Limb (tissue), 2 donors: ENCODE data around the gene TRIM64.
"Not testable (repeated sequence)": the region's sequence is repeated elsewhere in the genome, so short reads cannot be mapped to it uniquely, and the experiment has no call there.

Source experiments
- DNase-seq, 2 donors: peaks; one replicate each; pipeline ENCODE4 v3.0.0-alpha.2; 2016; ENCODE audit errors: extremely low spot score in 2 of 2

TRIM64 gene, protein sequence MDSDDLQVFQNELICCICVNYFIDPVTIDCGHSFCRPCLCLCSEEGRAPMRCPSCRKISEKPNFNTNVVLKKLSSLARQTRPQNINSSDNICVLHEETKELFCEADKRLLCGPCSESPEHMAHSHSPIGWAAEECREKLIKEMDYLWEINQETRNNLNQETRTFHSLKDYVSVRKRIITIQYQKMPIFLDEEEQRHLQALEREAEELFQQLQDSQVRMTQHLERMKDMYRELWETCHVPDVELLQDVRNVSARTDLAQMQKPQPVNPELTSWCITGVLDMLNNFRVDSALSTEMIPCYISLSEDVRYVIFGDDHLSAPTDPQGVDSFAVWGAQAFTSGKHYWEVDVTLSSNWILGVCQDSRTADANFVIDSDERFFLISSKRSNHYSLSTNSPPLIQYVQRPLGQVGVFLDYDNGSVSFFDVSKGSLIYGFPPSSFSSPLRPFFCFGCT

DNA sequence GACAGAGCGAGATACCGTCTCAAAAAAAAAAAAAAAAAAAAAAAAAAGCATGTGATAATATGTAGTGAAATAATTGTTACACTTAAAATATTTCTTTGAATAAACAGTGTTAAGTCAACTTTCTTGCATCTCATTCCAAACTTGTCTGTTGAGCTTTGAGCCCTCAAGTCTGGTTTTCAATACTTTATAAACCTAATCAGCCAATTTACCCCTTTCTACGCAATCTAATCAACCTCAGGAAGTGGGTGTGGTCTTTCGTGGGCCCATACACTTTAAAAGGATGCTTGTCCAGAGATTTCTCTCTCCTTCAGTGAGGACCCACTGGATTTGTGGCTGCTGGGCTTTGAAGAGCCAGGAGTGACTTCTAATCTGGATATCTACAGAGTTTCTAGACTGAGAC lies at the start of gene TRIM64:
TSS of gene TRIM64 (plus strand) at position 301 of the 400 bp plus-strand sequence. CDS start 2,467 bp downstream, outside the sequence.
- DNase-seq: not testable (repeated sequence)

DNA sequence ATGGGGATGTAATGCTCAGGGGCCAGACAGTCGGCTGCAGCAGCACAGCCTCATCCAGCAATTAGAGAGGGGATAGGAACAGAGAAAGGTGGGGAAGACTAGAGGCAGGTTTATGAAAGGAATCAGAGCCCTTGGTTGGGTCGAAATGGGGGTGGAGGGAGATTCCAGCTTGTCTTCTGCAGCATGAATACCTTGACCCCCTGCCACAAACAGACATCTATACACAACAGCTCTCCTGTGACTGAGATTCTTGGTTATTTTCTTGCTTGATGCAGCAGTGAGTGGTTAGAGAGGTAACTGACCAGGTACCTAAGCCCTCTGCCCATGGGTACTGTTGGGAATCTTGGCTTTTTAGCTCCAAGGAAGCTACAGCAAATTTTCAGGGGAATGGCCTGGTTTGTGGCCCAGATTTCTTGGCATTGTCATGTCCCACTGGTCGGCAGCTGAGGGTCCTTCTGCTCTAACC lies 43.6 kb upstream of the TRIM64 start, which contains the start of gene TRIM49D1:
TSS of gene TRIM49D1 (minus strand) at position 51 of the 466 bp plus-strand sequence. CDS start 4,535 bp downstream, outside the sequence.
- no peak for DNase-seq

DNA sequence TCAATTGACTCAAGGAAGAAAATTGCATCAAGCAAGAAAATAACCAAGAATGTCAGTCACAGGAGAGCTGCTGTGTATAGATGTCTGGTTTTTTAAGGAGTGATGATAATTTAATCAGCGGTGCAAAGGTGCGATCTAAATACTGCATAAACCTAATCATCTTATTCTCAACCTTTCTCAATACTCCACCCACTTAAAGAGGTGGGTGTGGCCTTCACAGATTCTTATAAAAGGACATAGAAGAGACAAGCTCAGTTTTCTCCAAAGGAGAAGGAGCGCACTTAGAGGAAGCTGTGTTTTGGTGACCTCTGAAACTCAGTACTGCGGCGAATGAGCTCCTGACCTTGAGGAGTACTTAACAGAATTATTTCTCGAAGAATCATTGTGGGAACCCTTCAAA lies 42.1 kb upstream of the TRIM64 start, which contains the start of gene TRIM49D2:
TSS of gene TRIM49D2 (plus strand) at position 301 of the 400 bp plus-strand sequence. CDS start 2,698 bp downstream, outside the sequence.
- not testable (repeated sequence) for DNase-seq

DNA sequence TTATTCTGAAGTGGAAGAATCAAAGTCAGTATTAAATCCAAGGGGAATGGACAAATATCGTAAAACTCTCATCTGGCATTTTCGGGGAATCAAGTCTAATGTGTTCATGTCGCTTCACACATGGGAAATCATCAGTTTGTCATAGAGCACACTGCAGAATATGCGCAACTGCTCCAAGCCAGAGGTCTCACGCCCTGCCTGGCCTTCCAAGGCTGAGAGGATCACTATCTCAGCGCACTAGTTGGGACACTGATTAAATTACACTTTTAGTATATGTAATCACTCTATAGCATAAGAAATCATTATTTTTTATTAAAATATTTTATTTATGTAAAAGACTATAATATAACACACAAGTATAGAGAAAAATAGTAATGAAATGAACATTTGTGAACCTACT lies 5.0 kb upstream of the TRIM64 start:
- not testable (repeated sequence) for DNase-seq
